Endothelial cell of umbilical vein (primary cell): ENCODE measurements around the gene UPK3A. TPM values are rescaled to one million over a fixed set of nuclear protein-coding genes. Genes with fewer than 3 reads are reported as not detected.

Experiments used
- BruUV-seq: library from RNA; stranded (reverse); fragments of 400-500 nt; replicated peaks from 2 replicates; lab custom pipeline; 2021; lab: Mats Ljungman, UMichigan
- CTCF ChIA-PET: fragments of 300-600, 350-600 bp; sonication (Branson Sonifier 250); formaldehyde crosslinking; loops from one replicate; lab custom pipeline; 2021; ENCODE audit warnings: antibody characterized with exemption, inconsistent platforms; lab: Charles Lee
- POLR2A ChIA-PET: fragments of 300-600, 350-600 bp; sonication (Branson Sonifier 250); formaldehyde crosslinking; loops from one replicate; lab custom pipeline; 2021; ENCODE audit warnings: antibody characterized with exemption, inconsistent platforms; lab: Charles Lee
- DNase-seq: peaks from one replicate; pipeline ENCODE4 v3.0.0-alpha.2; 2011; ENCODE audit warnings: low read depth, low spot score
- FAIRE-seq: peaks from 2 replicates; lab custom pipeline; 2011; peaks lifted over from hg19 to GRCh38; lab: Jason Lieb, UNC
- H2AFZ ChIP-seq: 2 replicates; pipeline ENCODE4 v1.6.0; 2012; ENCODE audit warnings: low read depth, low read length, control low read depth, inconsistent platforms
- H3K27ac ChIP-seq: 2 replicates; pipeline ENCODE4 v1.5.1; 2011; ENCODE audit warnings: low read depth, mild to moderate bottlenecking, control low read depth, low read length, moderate library complexity; ENCODE audit not compliant: insufficient read depth
- H3K27me3 ChIP-seq, 2 experiments: 2 replicates each; pipeline versions ENCODE4 v1.6.0 to v1.6.1; 2011; ENCODE audit warnings: low read length in 2 of 2, mixed read lengths in 1 of 2; ENCODE audit not compliant: control insufficient read depth in 2 of 2, insufficient read depth in 2 of 2
- H3K36me3 ChIP-seq, 2 experiments: 2 replicates in 1 of 2; 3 replicates in 1 of 2; pipeline ENCODE4 v1.5.1; 2011; ENCODE audit warnings: low read length in 2 of 2, mild to moderate bottlenecking in 1 of 2, moderate library complexity in 1 of 2; ENCODE audit not compliant: control insufficient read depth in 2 of 2, insufficient read depth in 2 of 2; ENCODE audit errors: extremely low read depth in 1 of 2
- H3K4me1 ChIP-seq: 3 replicates; pipeline ENCODE4 v1.5.1; 2011; ENCODE audit warnings: mild to moderate bottlenecking, low read length; ENCODE audit not compliant: control insufficient read depth, insufficient read depth; ENCODE audit errors: extremely low read depth
- H3K4me2 ChIP-seq: 2 replicates; pipeline ENCODE4 v1.6.1; 2011; ENCODE audit warnings: low read length, control low read depth, mixed read lengths; ENCODE audit not compliant: insufficient read depth
- H3K4me3 ChIP-seq, 3 experiments: fragments of 200-600 bp in 1 of 3; sonication (generic), shearing (Covaris generic) in 1 of 3; replicated peaks in 1 of 3; 2 replicates each; pipeline ENCODE4 v1.5.1; 2011 to 2016; ENCODE audit warnings: control low read depth in 3 of 3, low read length in 3 of 3, mild to moderate bottlenecking in 2 of 3, inconsistent platforms in 1 of 3, low read depth in 1 of 3, moderate library complexity in 1 of 3; ENCODE audit not compliant: insufficient read depth in 1 of 3
- H3K79me2 ChIP-seq: 2 replicates; pipeline ENCODE4 v1.6.0; 2012; ENCODE audit warnings: low read length, inconsistent platforms; ENCODE audit not compliant: control insufficient read depth, insufficient read depth
- H3K9ac ChIP-seq: replicated peaks from 2 replicates; pipeline ENCODE3; 2011; ENCODE audit warnings: low read length, control low read depth; ENCODE audit not compliant: insufficient read depth; ENCODE audit errors: extremely low read depth
- H3K9me1 ChIP-seq: replicated peaks from 3 replicates; pipeline ENCODE4 v1.6.0; 2011; ENCODE audit warnings: mild to moderate bottlenecking, low read length; ENCODE audit not compliant: control insufficient read depth, insufficient read depth; ENCODE audit errors: extremely low read depth
- H3K9me3 ChIP-seq: replicated peaks from 2 replicates; pipeline ENCODE4 v1.5.1; 2012; ENCODE audit warnings: low read length, inconsistent platforms; ENCODE audit not compliant: control insufficient read depth, insufficient read depth
- H4K20me1 ChIP-seq: replicated peaks from 2 replicates; pipeline ENCODE3; 2011; ENCODE audit warnings: mild to moderate bottlenecking, low read length; ENCODE audit not compliant: control insufficient read depth, insufficient read depth; ENCODE audit errors: extremely low read depth
- EZH2 ChIP-seq: IDR thresholded peaks from 2 replicates; pipeline ENCODE4 v1.6.1; 2012; ENCODE audit warnings: borderline replicate concordance, low read depth, mild to moderate bottlenecking, moderate library complexity, low read length, inconsistent platforms; ENCODE audit not compliant: severe bottlenecking
- FOS ChIP-seq: IDR thresholded peaks from 2 replicates; pipeline ENCODE4 v1.6.1; 2011; ENCODE audit warnings: mild to moderate bottlenecking, low read length, moderate library complexity, borderline replicate concordance; ENCODE audit not compliant: insufficient read depth
- GATA2 ChIP-seq: IDR thresholded peaks from 2 replicates; pipeline ENCODE4 v1.7.0; 2011; ENCODE audit warnings: low read depth, mild to moderate bottlenecking, moderate library complexity, mixed read lengths, low read length; ENCODE audit not compliant: insufficient read length, insufficient read depth
- JUN ChIP-seq: IDR thresholded peaks from 2 replicates; pipeline ENCODE4 v1.6.1; 2011; ENCODE audit warnings: borderline replicate concordance, low read depth; ENCODE audit not compliant: insufficient read length, insufficient read depth
- MYC ChIP-seq: IDR thresholded peaks from one replicate; pipeline ENCODE4 v1.6.1; 2011; ENCODE audit warnings: mild to moderate bottlenecking, low read depth, low read length
- POLR2A ChIP-seq: IDR thresholded peaks from 2 replicates; pipeline ENCODE4 v1.6.1; 2012; ENCODE audit warnings: low read depth, mild to moderate bottlenecking, control low read depth, low read length
- POLR2AphosphoS5 ChIP-seq: IDR thresholded peaks from 2 replicates; pipeline ENCODE4 v1.6.1; 2012; ENCODE audit warnings: low read depth, mild to moderate bottlenecking, control low read depth, low read length, moderate library complexity; ENCODE audit not compliant: insufficient read depth
- dilution Hi-C: fragments of 300-500 bp; cut with MboI; formaldehyde crosslinking; loops from one replicate; pipeline ENCODE4 v1.15.0; 2019; ENCODE audit warnings: low sequenced_read_pairs; ENCODE audit not compliant: extremely low pct_ligation_motif_present
- intact Hi-C: fragments of 100-400 bp; cut with micrococcal nuclease; formaldehyde crosslinking; loops from one replicate; pipeline ENCODE4 v1.10.0; 2022
- polyA plus RNA-seq, 4 experiments: library from polyadenylated mRNA; depleted of rRNA in 3 of 4; stranded (reverse) in 3 of 4; unstranded in 1 of 4; fragments of >200 nt; gene quantifications; 2 replicates each; pipeline versions ENCODE4 v1.2.1 to v1.2.3, GENCODE V29; 2011 to 2012; ENCODE audit warnings: missing spikeins in 1 of 4
- total RNA-seq: library from RNA; stranded (reverse); gene quantifications from 2 replicates; pipeline ENCODE4 v1.2.3, GENCODE V29; 2021
- TF ChIP-seq, protein P1 (sequence below), 2 donors: IDR thresholded peaks; 1 replicate in 1 of 2; 2 replicates in 1 of 2; pipeline ENCODE4 v1.5.1; 2011; ENCODE audit warnings: low read length in 2 of 2, mild to moderate bottlenecking in 2 of 2, moderate library complexity in 2 of 2, control low read depth in 1 of 2, inconsistent platforms in 1 of 2, low read depth in 1 of 2; ENCODE audit not compliant: insufficient read depth in 1 of 2; ENCODE audit errors: extremely low read depth in 1 of 2
- TF ChIP-seq, protein P2 (sequence below): IDR thresholded peaks from 2 replicates; pipeline ENCODE4 v1.6.1; 2011; ENCODE audit not compliant: insufficient read depth, insufficient read length

The UPK3A gene
- total and polyA plus RNA-seq, 2 donors (not counting 3 experiments of a cell fraction or from before 2014, with no cell fraction given), result not detected

DNA sequence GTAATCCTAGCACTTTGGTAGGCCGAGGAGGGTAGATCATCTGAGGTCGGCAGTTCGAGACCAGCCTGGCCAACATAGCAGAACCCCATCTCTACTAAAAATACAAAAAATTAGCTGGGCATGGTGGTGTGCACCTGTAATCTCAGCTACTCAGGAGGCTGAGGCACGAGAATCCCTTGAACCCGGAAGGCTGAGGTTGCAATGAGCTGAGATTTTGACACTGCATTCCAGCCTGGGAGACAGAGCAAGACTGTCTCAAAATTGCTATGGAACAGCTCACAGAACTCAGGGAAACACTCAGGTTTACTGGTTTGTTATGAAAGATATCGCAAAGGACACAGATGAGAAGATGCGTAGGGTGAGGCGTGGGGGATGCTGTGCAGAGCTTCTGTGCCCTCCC lies 27.7 kb downstream of the UPK3A start:
- Histone ChIP-seq H3K36me3 (no peaks in the 10 kb centered on the region), H3K9ac (no peak overlapping the region), H4K20me1 (no peaks in the 10 kb centered on the region), H3K9me1 (no peaks in the 10 kb centered on the region), H3K4me2 (no peak overlapping the region), H3K79me2 (peaks cover 53% of the 10 kb centered on the region), H3K27me3 (no peaks in the 10 kb centered on the region), H3K4me1 (peaks cover 28% of the 10 kb centered on the region), H2AFZ (no peak overlapping the region), H3K9me3 (no peaks in the 10 kb centered on the region), H3K4me3 (no peak overlapping the region), H3K27ac (no peak overlapping the region)
- BruUV-seq, result no TSS peak
- TF ChIP-seq POLR2A (no peak), MYC (no peak), JUN (no peak), GATA2 (no peak), POLR2AphosphoS5 (no peak), FOS (no peak), EZH2 (no peak)
- TF ChIP-seq, protein P1, sequence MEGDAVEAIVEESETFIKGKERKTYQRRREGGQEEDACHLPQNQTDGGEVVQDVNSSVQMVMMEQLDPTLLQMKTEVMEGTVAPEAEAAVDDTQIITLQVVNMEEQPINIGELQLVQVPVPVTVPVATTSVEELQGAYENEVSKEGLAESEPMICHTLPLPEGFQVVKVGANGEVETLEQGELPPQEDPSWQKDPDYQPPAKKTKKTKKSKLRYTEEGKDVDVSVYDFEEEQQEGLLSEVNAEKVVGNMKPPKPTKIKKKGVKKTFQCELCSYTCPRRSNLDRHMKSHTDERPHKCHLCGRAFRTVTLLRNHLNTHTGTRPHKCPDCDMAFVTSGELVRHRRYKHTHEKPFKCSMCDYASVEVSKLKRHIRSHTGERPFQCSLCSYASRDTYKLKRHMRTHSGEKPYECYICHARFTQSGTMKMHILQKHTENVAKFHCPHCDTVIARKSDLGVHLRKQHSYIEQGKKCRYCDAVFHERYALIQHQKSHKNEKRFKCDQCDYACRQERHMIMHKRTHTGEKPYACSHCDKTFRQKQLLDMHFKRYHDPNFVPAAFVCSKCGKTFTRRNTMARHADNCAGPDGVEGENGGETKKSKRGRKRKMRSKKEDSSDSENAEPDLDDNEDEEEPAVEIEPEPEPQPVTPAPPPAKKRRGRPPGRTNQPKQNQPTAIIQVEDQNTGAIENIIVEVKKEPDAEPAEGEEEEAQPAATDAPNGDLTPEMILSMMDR (IDR thresholded peaks at IDR 0.05; ENCODE audit: extremely low read depth in 1 of 2, insufficient read depth in 1 of 2, low read depth in 1 of 2, low read length in 2 of 2), result no peak
- TF ChIP-seq, protein P2, sequence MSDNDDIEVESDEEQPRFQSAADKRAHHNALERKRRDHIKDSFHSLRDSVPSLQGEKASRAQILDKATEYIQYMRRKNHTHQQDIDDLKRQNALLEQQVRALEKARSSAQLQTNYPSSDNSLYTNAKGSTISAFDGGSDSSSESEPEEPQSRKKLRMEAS, result no peak
- dilution Hi-C loops (no loop called here), intact Hi-C loops (loop anchor here (10.0 kb wide), 1 partner anchor 1288 kb away; the partner anchor contains the start of gene PARVB)
- FAIRE-seq (no peak), DNase-seq (no peak)
- POLR2A ChIA-PET, result no interaction called here
- CTCF ChIA-PET, result no interaction called here
